ENCODE data around the gene C1QTNF5. TPM values are rescaled to one million over a fixed set of nuclear protein-coding genes. Genes with fewer than 3 reads are reported as not detected.

Gene C1QTNF5
- total RNA-seq, 1 experiment from 2014 or later: 3.0 TPM

DNA sequence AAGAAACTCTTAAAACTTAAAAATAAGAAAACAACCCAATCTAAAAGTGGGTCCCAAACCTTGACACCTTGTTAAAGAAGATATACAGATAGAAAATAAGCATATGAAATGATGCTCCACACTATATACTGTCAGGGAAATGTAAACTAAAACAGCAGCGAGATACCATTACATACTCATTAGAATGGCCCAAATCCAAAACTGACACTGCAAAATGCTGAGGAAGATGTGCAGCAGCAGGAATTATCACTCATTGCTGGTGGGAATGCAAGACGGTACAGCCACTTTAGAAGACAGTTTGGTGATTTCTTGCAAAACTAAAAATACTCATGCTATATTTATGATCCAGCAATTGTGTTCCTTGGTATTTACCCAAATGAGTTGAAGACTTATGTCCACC lies 11.4 kb downstream of the C1QTNF5 start:
- no peak overlapping the region for H3K4me3 Mint-ChIP-seq
- H3K27me3 Mint-ChIP-seq (ENCODE audit: low read depth): no peaks in the 10 kb centered on the region; the same call in 1 of the 2 replicates
- POLR2A ChIA-PET: no interaction called here
- ATAC-seq (no peak), DNase-seq (ENCODE audit: low spot score) (no peak)
- H3K36me3 Mint-ChIP-seq: no peaks in the 10 kb centered on the region
- peaks cover 5% of the 10 kb centered on the region for H3K4me1 Mint-ChIP-seq
- TF ChIP-seq, protein P1, sequence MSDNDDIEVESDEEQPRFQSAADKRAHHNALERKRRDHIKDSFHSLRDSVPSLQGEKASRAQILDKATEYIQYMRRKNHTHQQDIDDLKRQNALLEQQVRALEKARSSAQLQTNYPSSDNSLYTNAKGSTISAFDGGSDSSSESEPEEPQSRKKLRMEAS (CRISPR knock-in tag; IDR thresholded peaks at IDR 0.05): no peak
- TF ChIP-seq TP53 (CRISPR knock-in tag; IDR thresholded peaks at IDR 0.05) (no peak), SMAD4 (CRISPR knock-in tag; IDR thresholded peaks at IDR 0.05) (no peak), JAZF1 (CRISPR knock-in tag; IDR thresholded peaks at IDR 0.05) (no peak), GTF2I (CRISPR knock-in tag; conservative IDR thresholded peaks at IDR 0.05) (no peak)
- TF ChIP-seq, protein P2, sequence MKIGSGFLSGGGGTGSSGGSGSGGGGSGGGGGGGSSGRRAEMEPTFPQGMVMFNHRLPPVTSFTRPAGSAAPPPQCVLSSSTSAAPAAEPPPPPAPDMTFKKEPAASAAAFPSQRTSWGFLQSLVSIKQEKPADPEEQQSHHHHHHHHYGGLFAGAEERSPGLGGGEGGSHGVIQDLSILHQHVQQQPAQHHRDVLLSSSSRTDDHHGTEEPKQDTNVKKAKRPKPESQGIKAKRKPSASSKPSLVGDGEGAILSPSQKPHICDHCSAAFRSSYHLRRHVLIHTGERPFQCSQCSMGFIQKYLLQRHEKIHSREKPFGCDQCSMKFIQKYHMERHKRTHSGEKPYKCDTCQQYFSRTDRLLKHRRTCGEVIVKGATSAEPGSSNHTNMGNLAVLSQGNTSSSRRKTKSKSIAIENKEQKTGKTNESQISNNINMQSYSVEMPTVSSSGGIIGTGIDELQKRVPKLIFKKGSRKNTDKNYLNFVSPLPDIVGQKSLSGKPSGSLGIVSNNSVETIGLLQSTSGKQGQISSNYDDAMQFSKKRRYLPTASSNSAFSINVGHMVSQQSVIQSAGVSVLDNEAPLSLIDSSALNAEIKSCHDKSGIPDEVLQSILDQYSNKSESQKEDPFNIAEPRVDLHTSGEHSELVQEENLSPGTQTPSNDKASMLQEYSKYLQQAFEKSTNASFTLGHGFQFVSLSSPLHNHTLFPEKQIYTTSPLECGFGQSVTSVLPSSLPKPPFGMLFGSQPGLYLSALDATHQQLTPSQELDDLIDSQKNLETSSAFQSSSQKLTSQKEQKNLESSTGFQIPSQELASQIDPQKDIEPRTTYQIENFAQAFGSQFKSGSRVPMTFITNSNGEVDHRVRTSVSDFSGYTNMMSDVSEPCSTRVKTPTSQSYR (CRISPR knock-in tag; IDR thresholded peaks at IDR 0.05): no peak
- TF ChIP-seq, protein P3, sequence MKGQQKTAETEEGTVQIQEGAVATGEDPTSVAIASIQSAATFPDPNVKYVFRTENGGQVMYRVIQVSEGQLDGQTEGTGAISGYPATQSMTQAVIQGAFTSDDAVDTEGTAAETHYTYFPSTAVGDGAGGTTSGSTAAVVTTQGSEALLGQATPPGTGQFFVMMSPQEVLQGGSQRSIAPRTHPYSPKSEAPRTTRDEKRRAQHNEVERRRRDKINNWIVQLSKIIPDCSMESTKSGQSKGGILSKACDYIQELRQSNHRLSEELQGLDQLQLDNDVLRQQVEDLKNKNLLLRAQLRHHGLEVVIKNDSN (CRISPR knock-in tag; IDR thresholded peaks at IDR 0.05): no peak
- TF ChIP-seq, protein P4, sequence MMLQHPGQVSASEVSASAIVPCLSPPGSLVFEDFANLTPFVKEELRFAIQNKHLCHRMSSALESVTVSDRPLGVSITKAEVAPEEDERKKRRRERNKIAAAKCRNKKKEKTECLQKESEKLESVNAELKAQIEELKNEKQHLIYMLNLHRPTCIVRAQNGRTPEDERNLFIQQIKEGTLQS (CRISPR knock-in tag; conservative IDR thresholded peaks at IDR 0.05): no peak
- TF ChIP-seq, protein P5, sequence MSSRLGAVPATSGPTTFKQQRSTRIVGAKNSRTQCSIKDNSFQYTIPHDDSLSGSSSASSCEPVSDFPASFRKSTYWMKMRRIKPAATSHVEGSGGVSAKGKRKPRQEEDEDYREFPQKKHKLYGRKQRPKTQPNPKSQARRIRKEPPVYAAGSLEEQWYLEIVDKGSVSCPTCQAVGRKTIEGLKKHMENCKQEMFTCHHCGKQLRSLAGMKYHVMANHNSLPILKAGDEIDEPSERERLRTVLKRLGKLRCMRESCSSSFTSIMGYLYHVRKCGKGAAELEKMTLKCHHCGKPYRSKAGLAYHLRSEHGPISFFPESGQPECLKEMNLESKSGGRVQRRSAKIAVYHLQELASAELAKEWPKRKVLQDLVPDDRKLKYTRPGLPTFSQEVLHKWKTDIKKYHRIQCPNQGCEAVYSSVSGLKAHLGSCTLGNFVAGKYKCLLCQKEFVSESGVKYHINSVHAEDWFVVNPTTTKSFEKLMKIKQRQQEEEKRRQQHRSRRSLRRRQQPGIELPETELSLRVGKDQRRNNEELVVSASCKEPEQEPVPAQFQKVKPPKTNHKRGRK (CRISPR knock-in tag; IDR thresholded peaks at IDR 0.05; ENCODE audit: borderline replicate concordance): no peak
- TF ChIP-seq, protein P6, sequence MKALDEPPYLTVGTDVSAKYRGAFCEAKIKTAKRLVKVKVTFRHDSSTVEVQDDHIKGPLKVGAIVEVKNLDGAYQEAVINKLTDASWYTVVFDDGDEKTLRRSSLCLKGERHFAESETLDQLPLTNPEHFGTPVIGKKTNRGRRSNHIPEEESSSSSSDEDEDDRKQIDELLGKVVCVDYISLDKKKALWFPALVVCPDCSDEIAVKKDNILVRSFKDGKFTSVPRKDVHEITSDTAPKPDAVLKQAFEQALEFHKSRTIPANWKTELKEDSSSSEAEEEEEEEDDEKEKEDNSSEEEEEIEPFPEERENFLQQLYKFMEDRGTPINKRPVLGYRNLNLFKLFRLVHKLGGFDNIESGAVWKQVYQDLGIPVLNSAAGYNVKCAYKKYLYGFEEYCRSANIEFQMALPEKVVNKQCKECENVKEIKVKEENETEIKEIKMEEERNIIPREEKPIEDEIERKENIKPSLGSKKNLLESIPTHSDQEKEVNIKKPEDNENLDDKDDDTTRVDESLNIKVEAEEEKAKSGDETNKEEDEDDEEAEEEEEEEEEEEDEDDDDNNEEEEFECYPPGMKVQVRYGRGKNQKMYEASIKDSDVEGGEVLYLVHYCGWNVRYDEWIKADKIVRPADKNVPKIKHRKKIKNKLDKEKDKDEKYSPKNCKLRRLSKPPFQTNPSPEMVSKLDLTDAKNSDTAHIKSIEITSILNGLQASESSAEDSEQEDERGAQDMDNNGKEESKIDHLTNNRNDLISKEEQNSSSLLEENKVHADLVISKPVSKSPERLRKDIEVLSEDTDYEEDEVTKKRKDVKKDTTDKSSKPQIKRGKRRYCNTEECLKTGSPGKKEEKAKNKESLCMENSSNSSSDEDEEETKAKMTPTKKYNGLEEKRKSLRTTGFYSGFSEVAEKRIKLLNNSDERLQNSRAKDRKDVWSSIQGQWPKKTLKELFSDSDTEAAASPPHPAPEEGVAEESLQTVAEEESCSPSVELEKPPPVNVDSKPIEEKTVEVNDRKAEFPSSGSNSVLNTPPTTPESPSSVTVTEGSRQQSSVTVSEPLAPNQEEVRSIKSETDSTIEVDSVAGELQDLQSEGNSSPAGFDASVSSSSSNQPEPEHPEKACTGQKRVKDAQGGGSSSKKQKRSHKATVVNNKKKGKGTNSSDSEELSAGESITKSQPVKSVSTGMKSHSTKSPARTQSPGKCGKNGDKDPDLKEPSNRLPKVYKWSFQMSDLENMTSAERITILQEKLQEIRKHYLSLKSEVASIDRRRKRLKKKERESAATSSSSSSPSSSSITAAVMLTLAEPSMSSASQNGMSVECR (CRISPR knock-in tag; IDR thresholded peaks at IDR 0.05; ENCODE audit: borderline replicate concordance): no peak
- H3K27ac Mint-ChIP-seq: no peak overlapping the region
- H3K9me3 Mint-ChIP-seq: no peaks in the 10 kb centered on the region
- CTCF ChIA-PET: interaction anchor here (0.7 to 2.3 kb wide), 2 partner anchors 9 to 133 kb away, joined by 3 to 19 read pairs; no protein-coding TSS in a partner anchor

DNA sequence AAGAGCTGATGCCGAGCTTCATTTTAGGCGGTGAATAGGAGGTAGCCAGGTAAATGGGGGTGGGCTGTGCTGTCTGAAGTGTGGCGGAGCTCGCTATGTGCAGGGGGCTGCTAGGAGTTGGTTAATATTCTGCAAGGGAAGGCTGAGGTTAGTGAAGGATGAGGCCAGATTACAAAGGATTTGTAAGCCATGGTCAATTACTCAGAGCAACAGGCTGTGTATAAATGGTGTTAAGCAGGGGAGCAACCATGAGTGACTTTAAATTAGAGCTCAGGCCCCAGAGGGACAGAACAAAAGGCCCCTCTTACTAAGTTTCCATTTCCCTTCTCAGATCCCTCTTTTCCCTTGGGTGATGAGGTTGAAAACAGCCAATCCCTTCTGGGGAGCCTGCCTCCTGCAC lies 16.5 kb downstream of the C1QTNF5 start:
- ATAC-seq: no peak

More for the DNA sequence above, 16.5 kb downstream of the C1QTNF5 start:
- no peaks in the 10 kb centered on the region for H3K36me3 Mint-ChIP-seq
- POLR2A ChIA-PET: interaction anchor here (1.6 kb wide), 1 partner anchor 14 kb away, joined by 9 read pairs; no protein-coding TSS in a partner anchor
- H3K27me3 Mint-ChIP-seq (ENCODE audit: low read depth): no peaks in the 10 kb centered on the region
- H3K4me1 Mint-ChIP-seq: peaks cover 26% of the 10 kb centered on the region
- H3K9me3 Mint-ChIP-seq: no peaks in the 10 kb centered on the region
- DNase-seq (ENCODE audit: low spot score): peak; percentile 1
- TF ChIP-seq SP1 (CRISPR knock-in tag; conservative IDR thresholded peaks at IDR 0.05): no peak
- CTCF ChIA-PET: interaction anchor here (0.6 to 13.7 kb wide), 27 partner anchors 8 to 405 kb away, joined by 3 to 387 read pairs (median 3); partner anchors contain the start of genes ABCG4, C1QTNF5, CBL and HINFP
- no peak overlapping the region for H3K27ac Mint-ChIP-seq
- H3K4me3 Mint-ChIP-seq: no peak overlapping the region

All from WTC11 (cell line).